HG02678 (cell line): ENCODE measurements around the gene ALG11.

Source experiments
- ATAC-seq: cut with Tn5 transposase; IDR thresholded peaks from one replicate; pipeline ENCODE4 v1.9.1; 2021; ENCODE audit warnings: mild to moderate bottlenecking, moderate library complexity; ENCODE audit not compliant: unreplicated experiment

Gene ALG11

GRCh38 chr13:51997186-51997585 lies 15.0 kb upstream of the ALG11 start:
- ATAC-seq: no peak

GRCh38 chr13:51997641-51998330 lies 14.4 kb upstream of the ALG11 start:
- ATAC-seq: no peak

- ATAC-seq: no peak
Measured at GRCh38 chr13:51998723-51999509, 13.3 kb upstream of the ALG11 start.

GRCh38 chr13:51999510-51999911 lies 12.7 kb upstream of the ALG11 start:
- no peak for ATAC-seq

- no peak for ATAC-seq
Measured at GRCh38 chr13:51999921-52000320, 12.3 kb upstream of the ALG11 start.

GRCh38 chr13:52001120-52001731 lies 11.0 kb upstream of the ALG11 start:
- ATAC-seq: peak; percentile 94

GRCh38 chr13:52002361-52002760 lies 9.8 kb upstream of the ALG11 start:
- ATAC-seq: no peak

GRCh38 chr13:52003541-52003940 lies 8.7 kb upstream of the ALG11 start:
- no peak for ATAC-seq

GRCh38 chr13:52004511-52005170 lies 7.6 kb upstream of the ALG11 start:
- ATAC-seq: no peak

- no peak for ATAC-seq
Measured at GRCh38 chr13:52005841-52006522, 6.2 kb upstream of the ALG11 start.

GRCh38 chr13:52006523-52007245 lies 5.5 kb upstream of the ALG11 start:
- ATAC-seq: no peak

- no peak for ATAC-seq
Measured at GRCh38 chr13:52009946-52010345, 2.3 kb upstream of the ALG11 start.

- ATAC-seq: no peak
Measured at GRCh38 chr13:52010890-52011631, 1.1 kb upstream of the ALG11 start, which contains the start of gene ATP7B. ATP7B (minus strand) TSS chr13:52011450; CDS start chr13:52011337, 113 bp downstream.

GRCh38 chr13:52012512-52012836 lies 276 bp downstream of the ALG11 start:
- no peak for ATAC-seq

- no peak for ATAC-seq
Measured at GRCh38 chr13:52016296-52016695, 4.1 kb downstream of the ALG11 start.

- no peak for ATAC-seq
Measured at GRCh38 chr13:52020191-52020590, 8.0 kb downstream of the ALG11 start.

GRCh38 chr13:52022356-52022755 lies 10.2 kb downstream of the ALG11 start:
- no peak for ATAC-seq

- ATAC-seq: no peak
Measured at GRCh38 chr13:52024481-52024880, 12.3 kb downstream of the ALG11 start, which contains the start of gene UTP14C. UTP14C (plus strand) TSS chr13:52024691; CDS start chr13:52028805, 4,114 bp downstream.

- no peak for ATAC-seq
Measured at GRCh38 chr13:52025475-52026245, 13.5 kb downstream of the ALG11 start.
